Activated T-cell treated with anti-CD3 and anti-CD28 coated beads, Interleukin-2, amount 50 U/mL, for 48 hours (primary cell): Measurements from ENCODE around the gene SLC6A18.

Experiments used
- DNase-seq, 2 experiments: peaks; one replicate each; pipeline ENCODE4 v3.0.0-alpha.2; 2020

The SLC6A18 gene, protein sequence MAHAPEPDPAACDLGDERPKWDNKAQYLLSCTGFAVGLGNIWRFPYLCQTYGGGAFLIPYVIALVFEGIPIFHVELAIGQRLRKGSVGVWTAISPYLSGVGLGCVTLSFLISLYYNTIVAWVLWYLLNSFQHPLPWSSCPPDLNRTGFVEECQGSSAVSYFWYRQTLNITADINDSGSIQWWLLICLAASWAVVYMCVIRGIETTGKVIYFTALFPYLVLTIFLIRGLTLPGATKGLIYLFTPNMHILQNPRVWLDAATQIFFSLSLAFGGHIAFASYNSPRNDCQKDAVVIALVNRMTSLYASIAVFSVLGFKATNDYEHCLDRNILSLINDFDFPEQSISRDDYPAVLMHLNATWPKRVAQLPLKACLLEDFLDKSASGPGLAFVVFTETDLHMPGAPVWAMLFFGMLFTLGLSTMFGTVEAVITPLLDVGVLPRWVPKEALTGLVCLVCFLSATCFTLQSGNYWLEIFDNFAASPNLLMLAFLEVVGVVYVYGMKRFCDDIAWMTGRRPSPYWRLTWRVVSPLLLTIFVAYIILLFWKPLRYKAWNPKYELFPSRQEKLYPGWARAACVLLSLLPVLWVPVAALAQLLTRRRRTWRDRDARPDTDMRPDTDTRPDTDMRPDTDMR

DNA sequence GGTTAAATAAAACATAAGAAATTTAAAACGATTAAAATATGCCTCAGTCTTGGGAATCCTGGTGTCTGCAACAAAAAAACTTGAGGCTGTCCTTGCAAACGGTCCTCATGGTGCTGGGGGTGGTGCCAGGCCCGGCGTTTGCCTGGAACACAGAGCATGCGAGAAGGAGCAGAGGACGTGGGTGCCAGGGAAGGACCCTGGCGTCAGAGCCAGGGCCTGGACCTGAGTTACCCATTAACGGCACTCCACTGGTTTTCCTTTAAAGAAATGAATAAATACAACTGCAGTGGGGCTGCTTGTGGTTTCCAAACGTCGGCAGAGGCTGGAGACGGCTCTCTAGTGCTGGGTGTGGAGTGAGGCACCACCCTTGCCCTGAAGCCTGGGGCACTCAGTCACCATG, at the start of gene SLC6A18:
TSS of gene SLC6A18 (plus strand) at position 301 of the 400 bp plus-strand sequence. CDS start at position 398, 97 bp downstream.
- no peak for DNase-seq

DNA sequence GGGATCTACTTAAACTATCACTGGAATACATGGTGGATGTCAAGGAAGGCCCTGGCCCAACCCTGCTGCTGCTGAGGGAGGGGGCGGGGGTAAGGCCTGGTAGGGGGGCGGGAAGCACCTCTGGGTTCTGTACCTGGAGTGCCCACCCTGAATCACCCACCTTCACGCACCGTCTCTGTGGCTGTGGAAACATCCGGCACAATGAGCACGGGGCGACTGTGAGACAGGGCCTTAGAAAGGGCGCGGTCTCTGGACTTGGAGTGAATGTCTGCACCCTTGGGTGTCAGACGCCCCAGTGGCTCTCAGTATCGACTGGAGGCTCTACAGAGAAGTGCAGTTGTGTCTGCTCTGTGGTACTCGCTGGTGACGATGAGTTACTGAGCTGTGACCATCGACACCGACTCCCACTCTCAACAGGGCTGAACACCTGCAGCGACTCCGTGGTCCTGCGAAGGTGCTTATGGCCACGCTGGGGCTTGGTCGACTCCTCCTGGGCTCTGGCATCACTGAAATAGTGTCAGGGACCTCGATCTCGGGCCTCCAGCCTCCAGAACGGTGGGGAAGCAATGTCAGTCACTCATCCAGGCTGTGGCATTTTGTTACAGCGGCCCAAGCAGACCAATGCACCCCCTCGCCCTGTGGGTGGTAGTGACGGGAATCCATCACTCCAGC, 49.2 kb upstream of the SLC6A18 start:
- no peak for DNase-seq

DNA sequence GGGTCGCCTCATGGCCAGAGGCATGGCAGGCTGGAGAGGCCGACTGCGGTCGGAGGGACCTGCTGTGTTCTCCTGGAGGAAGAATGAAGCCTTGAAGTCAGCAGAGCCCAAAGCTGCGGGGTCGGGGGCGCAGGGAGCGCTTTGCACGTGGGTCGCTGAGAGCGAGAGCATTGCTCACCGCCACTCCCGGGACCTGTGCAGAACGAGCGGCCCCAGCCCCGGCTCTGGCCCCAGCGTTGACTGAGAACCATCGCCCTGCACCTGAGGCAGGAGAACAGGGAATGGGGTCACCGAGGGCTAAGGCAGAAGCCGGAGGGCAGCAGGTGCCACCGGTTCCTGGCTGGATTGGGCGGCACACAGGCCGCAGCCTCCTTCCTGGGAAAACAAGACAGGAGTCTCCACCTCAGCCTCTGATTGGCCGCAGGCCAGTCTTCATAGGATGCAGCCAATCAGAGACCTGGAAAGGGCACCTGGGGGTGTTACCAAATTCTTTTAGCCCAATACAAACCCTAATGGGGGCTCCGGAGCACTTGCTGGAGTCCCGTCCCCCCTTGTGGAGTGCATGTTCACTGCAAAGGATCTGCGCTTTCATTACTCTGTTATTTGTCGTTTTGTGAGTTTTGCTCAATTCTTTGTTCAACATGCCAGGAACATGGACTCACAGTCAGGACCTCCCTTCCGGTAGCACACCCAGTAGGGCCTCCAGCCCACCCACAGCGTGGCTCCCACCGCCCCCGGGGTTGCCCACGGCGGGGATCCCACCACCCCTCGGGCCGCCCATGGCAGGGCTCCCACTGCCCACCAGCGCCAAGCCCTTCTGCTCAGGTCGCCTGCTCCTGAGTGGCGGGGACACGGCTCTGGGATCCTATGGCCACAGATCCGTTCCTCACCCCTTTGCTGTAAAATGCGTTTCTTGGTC, 48.4 kb upstream of the SLC6A18 start:
- no peak for DNase-seq

DNA sequence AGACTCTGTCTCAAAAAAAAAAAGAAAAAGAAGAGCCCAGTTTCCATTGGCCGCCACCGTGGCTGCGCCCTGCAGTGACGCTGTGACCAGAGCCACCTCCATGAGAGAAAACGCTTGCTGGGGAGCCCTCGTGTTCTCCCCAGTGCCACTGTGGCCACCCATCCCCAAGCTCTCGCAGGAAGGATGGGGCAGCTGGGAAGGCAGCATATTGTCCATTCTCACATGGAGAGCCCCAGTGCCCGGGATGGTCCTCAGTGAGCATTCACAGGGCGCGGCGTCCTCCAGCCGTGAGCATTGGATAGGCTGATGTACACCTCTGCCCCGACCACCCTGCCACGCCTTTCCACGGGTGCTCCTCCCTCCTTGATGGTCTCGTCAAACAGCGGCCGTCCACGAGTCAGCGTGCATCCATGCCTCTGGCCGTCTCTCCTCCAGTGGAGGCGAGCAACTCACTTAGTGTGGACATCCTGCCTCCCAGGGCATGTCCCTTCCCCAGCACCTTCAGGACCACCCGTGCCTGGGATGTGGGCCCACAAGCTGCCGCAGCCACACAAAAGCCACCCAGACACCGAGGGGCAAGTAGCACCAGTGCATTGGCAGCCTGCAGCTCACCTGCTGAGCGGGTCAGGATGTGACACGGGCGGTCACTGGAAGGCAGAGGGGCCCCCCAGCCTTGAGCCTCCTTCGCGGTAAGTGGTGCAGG, 47.2 kb upstream of the SLC6A18 start:
- no peak for DNase-seq

DNA sequence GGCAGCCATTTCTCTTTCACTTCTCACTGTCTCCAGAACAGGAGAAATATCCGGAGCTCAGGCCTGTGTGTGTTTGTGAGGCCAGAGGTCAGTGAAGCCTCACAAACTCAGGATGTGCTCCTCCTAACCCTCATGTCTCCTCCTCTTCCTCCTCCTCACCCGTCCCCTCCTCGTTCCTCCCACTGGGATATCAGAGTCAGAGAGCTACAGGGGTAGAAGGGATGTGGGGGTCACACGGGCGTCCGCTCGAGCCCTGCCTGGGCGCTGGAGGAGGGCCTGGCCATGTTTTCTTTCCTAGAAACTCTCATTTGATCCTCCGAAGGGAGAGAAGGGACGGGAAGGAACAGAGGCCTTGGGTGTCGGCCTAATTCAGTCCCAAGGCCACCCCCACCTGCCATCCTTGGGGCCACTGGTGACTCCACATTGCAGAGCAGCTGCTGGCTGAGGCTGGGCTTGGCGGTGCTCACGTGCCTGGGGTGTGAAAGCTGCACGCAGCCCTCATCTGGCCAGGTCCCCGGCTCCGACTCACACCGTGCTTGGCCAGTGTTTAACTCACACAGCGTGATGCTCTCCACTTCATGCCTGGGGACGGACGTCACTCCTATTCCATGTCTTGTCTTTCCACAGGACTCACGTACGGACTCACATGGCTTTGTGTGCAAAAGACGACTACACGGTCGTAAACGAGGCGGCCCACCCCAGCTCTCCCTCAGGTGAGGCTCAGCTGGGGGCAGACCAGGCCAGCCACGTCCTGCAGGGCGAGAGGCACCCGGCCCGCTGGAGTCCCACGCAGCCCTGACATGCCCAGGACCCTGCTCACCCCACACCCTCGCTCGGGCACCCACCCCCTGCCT, 46.4 kb upstream of the SLC6A18 start:
- no peak for DNase-seq

DNA sequence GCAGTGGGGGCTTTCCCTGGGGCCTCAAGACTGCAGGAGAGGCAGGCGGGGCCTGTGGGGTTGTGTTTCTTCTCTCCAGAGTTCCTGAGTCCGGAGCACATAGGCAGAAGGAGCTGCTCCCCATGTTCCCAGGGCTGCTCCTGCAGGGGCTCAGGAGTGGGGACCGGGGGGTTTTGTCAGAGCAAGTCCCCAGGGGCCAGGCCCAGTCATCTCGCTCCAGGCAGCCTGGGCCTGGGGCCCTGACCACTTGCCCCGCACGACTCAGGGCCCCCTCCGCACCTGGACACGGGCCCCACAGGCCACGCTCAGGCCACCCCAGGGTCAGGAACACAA, 45.8 kb upstream of the SLC6A18 start:
- no peak for DNase-seq

DNA sequence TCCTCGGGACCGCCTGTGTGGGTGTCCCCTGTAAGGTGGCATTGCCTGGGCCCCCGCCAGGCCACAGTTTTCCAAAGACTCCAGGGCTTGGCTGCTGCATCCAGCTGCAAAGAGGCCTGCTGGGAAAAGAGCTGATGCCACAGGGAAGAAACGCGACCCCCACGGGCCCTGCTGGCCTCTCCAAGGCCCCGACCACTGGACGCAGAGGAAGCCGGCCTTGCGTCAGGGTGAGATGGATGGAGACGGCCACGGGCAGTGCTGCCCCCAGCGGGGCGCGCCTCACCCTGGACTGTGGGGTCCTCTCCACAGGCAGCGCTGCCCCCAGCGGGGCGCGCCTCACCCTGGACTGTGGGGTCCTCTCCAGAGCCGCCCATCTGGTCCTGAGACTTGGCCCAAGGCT, 45.1 kb upstream of the SLC6A18 start:
- no peak for DNase-seq

DNA sequence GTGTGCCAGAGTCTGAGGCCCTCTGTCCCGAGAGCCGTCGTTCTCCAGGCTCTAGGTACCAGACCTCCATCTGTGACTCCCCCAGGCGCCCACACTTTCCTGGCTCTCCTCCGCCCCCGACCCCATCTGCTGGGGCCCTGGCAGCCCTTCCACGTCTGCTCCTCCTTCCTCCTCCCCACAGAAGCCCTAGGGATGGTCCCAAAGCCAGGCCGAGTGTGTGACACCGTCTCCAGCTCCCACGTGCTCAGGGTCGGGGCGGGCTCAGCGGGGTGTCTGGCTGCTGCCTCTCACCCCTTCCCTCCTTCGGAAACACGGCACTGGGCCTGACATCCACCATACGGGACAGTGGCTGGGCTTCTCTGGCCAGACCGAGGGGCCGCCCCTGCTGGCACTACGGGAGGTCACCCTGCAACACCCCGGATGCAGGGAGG, 44.3 kb upstream of the SLC6A18 start:
- no peak for DNase-seq

DNA sequence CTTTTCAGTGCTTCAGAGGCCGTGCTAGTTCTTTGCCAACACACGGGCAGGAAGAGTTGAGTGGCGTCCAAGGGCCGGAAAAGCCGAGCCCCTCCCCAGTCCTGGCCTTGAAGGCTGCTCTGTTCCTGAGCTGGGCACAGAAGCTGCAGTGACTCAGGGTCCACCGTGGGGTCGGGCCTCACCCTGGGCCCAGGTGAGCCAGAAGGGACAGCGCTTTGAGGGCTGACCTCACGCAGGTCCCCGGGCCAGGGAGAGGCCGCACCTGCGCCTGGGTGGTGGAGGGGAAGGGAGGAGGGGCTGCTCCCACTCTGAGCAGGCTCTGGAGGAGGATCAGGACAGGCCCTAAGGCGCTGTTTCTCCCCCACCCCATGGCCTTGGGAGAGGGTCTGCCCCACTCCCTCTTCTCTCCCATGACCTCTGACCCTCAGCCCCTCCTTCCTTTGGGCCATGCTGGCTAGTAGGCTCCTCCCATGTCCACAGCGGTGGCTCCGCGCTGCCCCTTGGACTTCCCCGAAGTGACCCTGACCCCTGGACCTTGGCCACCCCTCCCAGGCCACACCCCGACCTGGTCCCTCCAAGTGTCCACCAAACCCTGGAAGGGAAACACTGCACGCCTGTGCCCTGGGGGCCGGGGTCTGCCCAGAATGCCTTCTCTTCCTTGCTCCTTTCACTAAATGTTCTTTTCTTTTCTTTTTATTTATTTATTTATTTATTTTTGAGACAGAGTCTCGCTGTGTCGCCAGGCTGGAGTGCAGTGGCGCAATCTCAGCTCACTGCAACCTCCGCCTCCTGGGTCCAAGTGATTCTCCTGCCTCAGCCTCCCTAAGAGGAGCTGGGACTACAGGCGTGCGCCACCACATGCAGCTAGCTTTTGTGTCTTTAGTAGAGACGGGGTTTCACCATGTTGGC, 43.5 kb upstream of the SLC6A18 start:
- no peak for DNase-seq

DNA sequence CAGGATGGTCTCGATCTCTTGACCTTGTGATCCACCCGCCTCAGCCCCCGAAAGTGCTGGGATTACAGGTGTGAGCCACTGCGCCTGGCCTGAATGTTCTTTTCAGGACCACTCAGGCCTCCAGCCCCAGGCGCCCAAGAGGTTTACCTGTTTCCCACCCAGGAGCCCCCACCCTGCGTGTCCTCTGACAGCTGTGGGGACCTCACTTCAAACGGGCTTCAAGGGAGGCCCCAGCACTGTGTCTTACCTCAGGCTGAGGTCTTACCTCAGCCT, 42.9 kb upstream of the SLC6A18 start:
- DNase-seq: no peak

DNA sequence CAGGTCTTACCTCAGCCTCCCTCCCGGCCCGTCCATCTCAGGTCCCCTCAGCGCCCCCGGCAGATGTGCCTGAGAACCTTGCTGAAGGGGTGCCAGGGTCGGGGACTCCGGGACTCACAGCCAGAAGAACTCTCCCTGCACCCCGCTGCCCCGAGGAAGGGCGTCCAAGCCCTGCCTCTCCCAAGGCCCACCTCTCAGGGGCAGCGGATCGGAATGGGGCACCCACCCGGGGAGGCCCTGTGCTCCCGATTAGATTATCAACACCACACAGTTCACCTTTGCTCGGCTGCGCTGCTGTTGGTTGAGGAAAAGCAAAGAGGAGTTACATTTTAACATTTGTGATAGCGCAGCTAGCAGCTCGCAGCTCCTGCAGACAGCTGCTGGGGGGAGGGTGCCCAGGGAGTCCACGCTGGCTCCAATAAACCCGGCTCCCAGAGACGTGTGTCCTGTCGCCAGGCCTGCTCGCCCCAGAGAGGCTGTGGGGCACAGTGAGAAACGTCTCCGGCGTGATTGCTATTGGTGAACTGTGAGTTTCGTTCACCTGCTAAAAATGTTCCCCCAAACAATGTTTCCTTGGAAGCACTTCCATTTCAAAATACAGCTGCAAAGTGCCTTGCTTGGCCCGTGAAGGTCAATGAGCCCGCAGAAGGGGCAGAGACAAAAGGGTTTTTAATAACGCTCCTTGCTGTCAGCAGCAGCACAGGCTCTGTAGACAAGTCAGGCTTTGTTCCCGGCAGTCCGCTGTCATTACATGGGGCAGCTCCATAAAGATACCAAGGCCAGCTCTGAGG, 42.4 kb upstream of the SLC6A18 start:
- DNase-seq: no peak

DNA sequence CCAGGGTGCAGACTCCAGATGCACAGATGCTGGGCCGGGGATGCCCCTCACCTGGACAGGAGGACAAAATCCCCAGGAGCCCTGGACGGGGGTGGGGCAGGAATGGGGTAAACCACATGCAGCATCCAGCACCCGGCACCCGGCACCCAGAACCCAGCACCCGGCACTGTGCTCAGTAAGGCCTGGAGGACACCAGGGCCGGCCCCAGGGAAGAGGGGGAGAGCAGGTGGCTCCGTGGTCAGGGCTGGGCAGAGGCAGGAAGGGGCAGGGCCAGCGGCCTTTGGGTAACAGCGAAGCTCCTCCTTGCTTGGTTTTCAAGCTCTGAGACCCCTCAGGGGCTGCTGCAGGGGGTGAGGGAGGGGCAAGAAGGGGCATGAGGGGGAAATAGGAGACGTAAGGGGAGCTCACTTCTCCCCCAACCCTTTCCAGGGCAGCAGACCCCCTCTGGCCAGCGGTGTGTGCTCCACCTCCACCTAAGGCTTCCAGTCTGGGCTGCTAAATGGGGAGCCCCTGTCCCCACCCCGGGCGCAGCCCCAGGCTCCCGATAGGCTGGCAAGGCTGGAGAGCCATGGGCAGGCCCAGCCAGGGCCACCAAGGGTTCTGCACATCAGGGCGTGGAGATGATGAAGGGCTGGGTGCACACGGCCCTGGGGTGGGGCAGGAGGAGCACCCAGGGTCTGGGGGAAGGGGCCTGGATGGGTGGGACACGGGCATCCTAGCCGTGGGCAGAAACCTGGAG, 41.6 kb upstream of the SLC6A18 start:
- DNase-seq: no peak

DNA sequence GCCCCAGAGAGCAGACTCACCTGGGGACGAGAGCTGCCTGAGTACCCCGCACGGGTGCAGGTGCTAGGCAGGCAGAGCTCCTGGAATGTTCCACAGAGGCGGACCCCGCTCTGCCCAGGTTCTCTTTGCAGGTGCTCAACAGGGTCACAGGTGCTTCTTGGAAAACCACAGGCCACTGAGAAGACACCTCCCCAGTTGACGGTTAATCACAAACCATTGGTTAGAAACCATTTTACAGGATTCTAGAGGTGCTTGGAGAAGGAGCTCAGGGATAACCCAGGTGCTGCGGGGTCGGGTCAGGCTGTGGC, 41.1 kb upstream of the SLC6A18 start:
- no peak for DNase-seq

DNA sequence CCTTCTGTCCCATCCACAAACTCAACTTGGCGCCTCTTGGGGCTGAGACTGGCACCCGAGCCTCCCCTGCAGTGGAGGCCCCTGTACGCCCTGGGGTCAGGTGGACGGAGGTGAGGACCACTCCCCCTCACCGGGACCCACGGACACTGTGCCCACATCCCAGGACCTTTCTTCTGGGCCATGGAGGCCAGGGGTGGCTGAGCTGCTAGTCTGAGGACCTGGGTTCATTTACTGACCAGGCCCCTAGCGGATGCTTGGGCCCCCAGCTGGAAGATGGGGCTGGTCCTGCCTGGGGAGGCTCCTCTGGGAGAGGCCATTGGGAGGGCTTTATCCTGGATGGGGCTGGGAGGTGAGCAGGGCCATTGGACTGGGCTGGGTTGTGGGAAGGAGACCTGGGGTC, 40.7 kb upstream of the SLC6A18 start:
- DNase-seq: no peak

DNA sequence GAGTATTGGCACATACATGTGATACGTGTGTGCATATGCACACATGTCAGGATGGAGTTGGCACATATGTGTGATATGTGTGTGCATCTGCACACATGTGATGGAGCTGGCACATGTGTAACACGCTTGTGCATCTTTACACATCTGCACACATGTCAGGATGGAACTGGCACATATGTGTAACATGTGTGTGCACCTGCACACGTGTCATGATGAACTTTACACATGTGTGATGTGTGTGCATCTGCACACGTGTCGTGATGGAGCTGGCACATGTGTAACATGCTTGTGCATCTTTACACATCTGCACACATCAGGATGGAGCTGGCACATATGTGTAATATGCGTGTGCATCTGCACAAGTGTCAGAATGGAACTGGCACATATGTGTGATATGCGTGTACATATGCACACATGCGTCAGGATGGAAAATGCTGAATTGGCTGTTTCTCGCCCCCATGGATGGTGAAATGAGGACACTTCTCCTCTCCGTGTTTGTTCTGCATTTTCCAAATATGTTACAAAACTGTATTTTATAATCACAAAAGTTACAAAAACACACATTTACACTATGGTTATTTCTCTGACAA, 40.0 kb upstream of the SLC6A18 start:
- DNase-seq: no peak

DNA sequence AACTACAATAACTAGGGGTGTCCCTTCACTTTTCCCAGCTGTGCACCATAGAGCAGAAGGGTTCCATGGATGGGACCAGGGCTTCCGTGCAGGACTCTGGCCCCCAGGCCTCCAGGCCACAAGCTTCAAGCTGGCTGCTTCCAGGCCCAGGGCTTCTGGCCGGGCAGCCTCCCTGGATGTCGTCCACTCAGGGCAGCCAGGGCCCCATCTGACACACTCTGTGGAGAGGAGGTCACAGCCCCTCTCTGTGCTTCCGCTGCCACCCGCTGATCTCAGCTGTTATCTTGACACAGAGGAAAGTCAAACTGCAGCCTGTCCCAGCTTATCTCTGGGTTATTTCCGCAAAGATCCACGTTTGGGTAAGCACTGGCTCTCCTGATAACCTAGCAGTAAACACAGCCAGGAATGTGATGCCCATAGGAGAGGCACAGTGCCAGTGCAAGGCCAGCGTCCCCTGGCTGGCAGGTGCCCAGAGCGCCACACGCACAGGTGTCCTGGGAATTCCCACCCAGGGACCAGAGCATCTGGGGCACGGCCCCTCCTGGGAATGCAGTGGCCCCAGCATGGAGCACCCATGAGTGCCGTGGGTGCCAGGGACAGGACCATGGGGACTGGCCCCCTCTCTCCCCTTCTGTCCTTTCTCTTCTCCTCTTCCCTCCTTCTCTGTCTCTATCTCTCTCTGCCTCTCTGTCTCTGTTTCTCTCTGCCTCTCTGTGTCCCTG, 39.4 kb upstream of the SLC6A18 start:
- DNase-seq: no peak

DNA sequence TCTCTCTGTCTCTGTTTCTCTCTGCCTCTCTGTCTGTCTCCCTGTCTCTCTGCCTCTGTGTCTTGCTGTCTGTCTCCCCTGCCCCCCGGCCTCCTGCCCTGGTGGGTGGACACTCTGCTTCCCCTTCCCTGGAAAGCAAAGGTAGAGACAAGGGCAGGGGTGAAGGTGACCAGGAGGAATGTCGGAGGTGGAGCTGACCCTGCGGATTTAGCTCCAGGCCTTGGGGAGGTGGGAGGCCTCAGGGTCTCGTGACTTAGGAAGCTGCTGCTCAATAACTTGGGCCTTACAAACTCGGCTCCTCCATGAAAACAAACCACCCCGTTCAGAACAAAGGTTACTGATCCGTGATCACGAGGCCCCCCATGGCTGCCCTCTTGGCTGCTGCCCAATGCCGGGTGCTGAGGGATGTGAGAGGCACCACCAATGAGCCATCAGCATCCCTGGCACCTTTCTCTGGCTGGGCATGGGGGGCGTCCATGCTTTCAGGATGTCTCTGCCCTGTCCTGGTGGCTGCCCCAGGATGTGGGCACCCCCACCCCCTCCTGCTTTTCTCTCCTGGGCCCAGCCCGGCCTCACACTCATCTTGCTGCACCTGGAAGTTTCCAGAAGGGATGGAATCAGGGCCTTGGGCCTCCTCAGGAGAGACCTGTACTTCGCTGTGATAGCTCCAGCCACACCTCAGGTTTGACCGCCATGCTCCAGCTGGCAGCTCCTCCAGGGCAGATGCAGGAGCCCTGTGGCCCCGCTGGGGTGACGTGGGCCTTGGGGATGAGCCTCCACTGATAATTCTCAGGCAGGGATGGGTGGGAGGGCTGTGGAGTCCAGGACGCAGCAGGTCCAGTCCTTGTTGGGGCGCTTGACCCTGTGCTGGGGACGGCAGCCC, 38.6 kb upstream of the SLC6A18 start:
- no peak for DNase-seq
